NCI-H510A treated with DMSO at 0.1 percent for 48 hours (cell line): ENCODE measurements around the gene IL18R1.

Source experiments
- DNase-seq: peaks from one replicate; lab custom pipeline; 2025; lab: John Stamatoyannopoulos, UW

The IL18R1 gene

DNA sequence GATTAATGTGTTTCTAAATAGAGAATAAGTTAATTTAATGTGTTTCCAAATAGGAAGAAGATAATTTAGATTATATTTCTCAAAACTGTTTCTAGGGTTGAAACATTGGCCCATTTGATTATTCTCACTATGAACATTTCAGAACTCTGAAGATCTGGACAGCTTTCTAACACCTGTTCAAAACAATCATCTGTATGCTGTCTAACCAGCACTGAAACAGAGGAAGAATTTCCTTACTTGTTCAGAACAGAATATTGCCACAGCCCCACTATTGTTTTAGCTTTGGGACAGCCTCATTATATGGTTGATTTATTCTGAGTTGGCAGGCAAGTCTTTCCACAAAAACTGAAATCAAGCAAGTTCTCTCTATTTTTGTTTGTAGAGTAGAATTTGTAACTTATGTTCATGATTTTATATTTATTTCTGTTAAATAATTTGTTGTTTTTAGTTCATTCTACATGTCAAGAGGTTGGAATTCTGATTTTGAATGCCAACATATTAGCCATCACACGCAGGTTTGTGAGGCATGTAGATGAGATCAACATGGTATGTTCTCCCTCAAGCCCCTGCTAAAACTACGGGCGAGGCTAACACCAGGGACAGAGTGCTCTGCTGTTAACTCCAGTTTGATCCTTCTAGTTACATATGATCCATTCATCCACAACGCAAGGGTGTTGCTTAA is 78.5 kb downstream of the IL18R1 start:
- no peak for DNase-seq

DNA sequence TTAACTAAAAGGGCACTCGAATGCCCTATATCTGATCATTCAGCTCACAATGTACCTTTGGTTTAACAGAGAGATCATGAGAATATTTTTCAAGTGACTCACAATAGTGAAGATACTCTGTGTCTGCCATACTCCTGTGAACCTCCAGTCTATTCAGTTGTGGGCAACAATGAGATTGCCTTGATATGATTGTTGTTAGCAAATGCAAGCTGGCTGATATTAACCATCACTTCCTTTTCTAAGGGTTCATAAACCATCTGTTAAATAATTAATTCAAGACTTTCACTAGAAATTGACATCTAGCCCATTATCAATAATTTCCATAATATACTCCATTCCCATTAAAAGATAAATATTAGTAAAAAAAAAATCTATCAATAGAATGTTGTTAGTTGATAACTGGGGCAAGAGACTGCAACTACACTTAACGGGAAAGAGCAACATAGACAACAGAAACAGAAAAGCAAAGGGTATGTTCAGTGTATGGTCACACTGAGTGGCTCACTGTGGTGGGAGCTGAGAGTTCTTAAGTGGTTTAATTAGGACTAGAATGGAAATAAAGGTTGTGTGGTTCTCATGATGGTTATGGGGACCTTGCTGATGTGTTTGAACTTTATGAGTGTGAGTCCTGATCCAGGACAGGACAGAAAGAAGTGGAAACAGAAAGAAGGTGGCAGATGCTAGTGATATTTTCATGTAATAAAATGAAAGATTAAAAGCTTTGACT is 79.2 kb downstream of the IL18R1 start:
- no peak for DNase-seq

DNA sequence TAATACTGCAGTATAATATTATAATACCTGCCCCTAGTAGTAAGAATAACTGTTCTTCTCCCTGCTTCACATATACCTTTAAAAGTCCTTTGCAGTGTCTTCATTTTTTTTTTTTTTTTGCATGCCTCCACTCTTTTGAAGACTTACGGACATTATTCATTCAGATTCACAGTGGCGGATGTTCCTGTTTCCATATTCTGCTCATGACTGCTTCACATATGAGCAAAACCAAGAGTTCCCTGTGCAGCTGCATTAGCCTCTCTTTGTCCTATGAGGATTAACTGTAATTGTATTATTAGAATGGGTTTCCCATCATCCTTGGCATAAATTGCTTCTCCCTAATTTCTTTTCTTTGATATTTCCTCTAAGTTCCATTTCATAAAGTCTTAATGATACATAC is 80.1 kb downstream of the IL18R1 start:
- DNase-seq, result no peak

GRCh38 chr2:102436323-102436722 is 80.7 kb downstream of the IL18R1 start:
- DNase-seq, result no peak

DNA sequence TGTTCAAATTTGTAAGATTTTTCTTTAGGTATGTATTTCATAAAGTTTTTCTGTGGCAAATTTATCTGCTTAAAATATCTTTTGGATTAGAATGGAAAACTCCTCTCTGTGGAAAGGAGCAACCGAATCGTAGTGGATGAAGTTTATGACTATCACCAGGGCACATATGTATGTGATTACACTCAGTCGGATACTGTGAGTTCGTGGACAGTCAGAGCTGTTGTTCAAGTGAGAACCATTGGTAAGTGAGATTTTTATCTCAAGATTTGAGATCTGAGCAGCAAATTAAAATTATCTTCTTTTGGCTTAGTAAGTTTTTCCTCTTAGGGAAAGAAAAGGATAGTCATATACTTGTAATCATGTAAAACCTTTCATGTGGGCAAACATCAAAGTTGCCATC is 81.5 kb downstream of the IL18R1 start:
- DNase-seq, result no peak

DNA sequence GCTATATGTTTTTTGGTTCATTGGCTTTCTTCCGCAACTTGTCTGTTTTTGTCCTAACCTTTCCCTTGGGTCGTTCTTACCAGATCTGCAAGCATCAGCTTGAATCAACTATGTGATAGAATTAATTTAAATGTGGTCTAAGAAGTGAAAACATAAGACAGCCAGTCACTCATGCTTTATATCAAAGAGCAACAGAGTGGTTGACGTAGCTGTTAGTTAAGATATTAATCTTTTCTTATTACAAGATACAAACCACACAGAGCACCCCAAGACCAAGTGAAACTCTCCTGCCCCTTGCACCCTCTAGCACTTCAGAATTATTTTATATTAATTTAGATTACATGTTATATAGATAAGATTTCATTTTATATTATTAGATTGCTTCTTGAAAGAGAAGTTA is 82.5 kb downstream of the IL18R1 start:
- DNase-seq, result no peak

DNA sequence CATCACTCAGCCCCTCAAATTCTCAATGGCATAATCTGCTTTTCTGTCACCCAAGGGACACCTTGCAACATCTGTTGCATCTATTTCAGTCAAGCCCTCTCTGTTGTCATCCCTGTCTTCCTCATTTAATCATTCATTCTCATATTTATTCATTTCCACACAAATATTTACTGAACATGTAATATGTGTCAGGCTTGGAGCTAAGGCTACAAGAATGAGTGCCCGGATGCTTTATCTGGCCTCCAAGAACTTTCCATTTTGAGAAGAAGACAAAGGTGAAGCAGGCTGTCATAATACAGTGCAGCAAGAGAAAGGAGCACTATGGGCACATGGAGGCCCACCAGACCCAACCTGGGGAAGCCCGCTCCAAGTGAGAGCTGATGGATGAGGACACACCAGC is 83.0 kb downstream of the IL18R1 start:
- DNase-seq, result no peak

DNA sequence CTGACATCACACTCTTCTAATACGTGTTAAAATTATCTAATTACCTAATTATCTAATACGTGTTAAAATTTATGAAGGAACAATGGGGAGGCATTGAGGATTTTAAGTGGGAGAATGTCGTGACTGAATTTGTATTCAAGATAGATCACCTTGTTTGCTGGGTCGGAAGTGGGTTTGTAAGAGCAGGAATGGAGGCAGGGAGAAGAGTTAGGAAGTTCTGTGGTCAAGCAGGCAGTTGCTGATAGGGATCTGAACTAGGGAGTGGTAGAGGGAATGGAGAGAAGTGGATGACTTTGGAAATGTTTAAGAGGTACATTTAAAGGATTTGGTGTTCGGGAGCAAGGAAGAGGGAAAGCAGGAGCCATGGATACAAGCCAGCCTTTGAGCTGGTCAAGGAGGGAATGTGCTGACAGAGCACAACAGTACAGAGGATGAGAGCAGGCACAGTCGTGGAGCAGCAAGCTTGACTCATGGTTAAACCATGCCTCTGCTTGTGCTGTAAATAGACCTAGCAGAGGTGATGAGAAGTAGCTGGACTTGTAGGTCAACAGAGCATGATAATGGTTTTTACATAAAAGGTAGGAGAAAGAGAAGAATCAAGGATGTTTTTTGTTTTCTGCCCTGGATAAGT is 83.6 kb downstream of the IL18R1 start:
- no peak for DNase-seq

DNA sequence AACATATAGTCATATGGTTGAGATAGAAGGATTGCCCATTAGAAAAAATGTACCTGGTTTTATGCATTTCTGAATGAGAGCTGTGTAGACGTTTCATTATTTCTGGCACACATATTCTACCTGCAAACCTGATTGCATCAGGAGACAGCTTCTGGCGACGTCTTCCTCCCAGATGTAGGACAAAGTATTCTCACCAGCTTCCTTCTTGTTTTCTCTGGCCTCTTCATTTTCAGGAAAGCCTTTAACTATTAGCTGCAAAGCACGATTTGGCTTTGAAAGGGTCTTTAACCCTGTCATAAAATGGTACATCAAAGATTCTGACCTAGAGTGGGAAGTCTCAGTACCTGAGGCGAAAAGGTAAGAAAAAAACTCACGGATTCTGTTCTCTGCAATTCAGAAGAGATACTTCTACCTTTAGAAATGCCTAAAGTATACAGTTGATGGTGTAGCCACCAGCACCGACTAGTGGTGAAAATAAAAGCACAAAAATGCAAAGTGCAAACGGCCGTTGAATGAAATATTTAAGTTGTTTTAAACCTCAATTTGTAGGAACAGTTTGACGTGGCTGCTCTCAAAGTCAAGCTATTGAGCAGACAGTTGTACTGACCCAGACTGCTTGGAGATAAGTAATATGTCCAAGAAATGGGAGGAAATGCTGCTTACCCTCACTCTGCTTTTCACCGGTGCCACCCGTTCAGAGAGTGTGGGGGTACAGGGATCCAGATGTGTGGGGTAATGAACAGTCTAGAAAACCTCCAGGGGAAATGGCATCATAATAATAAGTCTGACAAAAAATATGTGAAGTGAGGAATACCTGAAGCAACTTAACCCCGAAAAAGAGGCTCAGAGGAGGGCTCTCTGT is 87.6 kb downstream of the IL18R1 start:
- DNase-seq, result peak; percentile 29

GRCh38 chr2:102444233-102444632 is 88.6 kb downstream of the IL18R1 start:
- DNase-seq, result no peak

GRCh38 chr2:102446936-102447335 is 91.3 kb downstream of the IL18R1 start:
- no peak for DNase-seq
